ENCODE results near the gene SEC31A.

DNA sequence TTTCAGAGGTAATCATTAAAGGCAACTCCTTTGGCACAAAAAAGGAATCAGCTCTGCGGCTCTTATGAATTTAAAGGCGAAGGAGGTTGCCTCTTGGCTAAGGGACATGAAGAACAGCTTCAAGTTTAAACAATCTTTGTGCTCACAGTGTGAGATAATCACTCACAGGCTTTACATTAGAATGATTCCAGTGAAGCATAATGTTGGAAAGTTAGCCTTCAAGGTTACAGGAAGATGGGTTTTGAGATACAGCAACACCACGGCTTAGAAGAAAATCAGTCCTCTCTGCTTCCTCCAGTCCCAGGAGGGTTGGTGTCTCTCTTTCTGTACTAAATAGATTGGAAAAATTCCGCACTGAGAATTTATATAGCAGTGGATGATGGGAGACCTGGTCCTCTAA, 80.8 kb downstream of the SEC31A start:
- TF ChIP-seq, protein P1, sequence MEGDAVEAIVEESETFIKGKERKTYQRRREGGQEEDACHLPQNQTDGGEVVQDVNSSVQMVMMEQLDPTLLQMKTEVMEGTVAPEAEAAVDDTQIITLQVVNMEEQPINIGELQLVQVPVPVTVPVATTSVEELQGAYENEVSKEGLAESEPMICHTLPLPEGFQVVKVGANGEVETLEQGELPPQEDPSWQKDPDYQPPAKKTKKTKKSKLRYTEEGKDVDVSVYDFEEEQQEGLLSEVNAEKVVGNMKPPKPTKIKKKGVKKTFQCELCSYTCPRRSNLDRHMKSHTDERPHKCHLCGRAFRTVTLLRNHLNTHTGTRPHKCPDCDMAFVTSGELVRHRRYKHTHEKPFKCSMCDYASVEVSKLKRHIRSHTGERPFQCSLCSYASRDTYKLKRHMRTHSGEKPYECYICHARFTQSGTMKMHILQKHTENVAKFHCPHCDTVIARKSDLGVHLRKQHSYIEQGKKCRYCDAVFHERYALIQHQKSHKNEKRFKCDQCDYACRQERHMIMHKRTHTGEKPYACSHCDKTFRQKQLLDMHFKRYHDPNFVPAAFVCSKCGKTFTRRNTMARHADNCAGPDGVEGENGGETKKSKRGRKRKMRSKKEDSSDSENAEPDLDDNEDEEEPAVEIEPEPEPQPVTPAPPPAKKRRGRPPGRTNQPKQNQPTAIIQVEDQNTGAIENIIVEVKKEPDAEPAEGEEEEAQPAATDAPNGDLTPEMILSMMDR (IDR thresholded peaks at IDR 0.05), result no peak
- no peak for TF ChIP-seq EZH2 (IDR thresholded peaks at IDR 0.05; ENCODE audit: borderline replicate concordance, insufficient read depth, low read depth, low read length, poor library complexity, severe bottlenecking)

Measured in B cell (primary cell).